Type B pancreatic cell (in vitro differentiated cells): Measurements from ENCODE around the gene RSPRY1. TPM values are rescaled to one million over a fixed set of nuclear protein-coding genes. Genes with fewer than 3 reads are reported as not detected.

Experiments used
- DNase-seq: peaks from one replicate; pipeline ENCODE4 v3.0.0; 2021; ENCODE audit warnings: mixed read lengths; ENCODE audit not compliant: unreplicated experiment; ENCODE audit errors: extremely low spot score
- H3K27ac Mint-ChIP-seq: 2 replicates; pipeline ENCODE4 v1.8.0; 2021; ENCODE audit warnings: mild to moderate bottlenecking, mixed read lengths
- H3K27me3 Mint-ChIP-seq: 2 replicates; pipeline ENCODE4 v1.8.0; 2021; ENCODE audit warnings: mixed read lengths
- H3K36me3 Mint-ChIP-seq: 2 replicates; pipeline ENCODE4 v1.8.0; 2021; ENCODE audit warnings: mixed read lengths
- H3K4me1 Mint-ChIP-seq: one replicate; pipeline ENCODE4 v1.8.0; 2021; ENCODE audit warnings: mixed read lengths; ENCODE audit not compliant: unreplicated experiment
- H3K4me3 Mint-ChIP-seq: 2 replicates; pipeline ENCODE4 v1.8.0; 2021; ENCODE audit warnings: mild to moderate bottlenecking, mixed read lengths
- H3K9me3 Mint-ChIP-seq: 2 replicates; pipeline ENCODE4 v1.8.0; 2021; ENCODE audit warnings: mixed read lengths
- CTCF ChIP-seq: fragments of 200-600 bp; sonication (generic); conservative IDR thresholded peaks from 2 replicates; pipeline ENCODE4 v1.5.0; 2021; ENCODE audit warnings: antibody characterized with exemption, mild to moderate bottlenecking
- total RNA-seq: library from RNA; stranded (reverse); gene quantifications from 2 replicates; pipeline ENCODE4 v1.2.1, GENCODE V29; 2021; ENCODE audit warnings: low replicate concordance

Gene RSPRY1
- total RNA-seq, 1 donor from 2014 or later: 49.9 TPM

- no peak for DNase-seq
- no peaks in the 10 kb centered on the region for H3K27me3 Mint-ChIP-seq
- H3K4me3 Mint-ChIP-seq: no peak overlapping the region
- peaks cover 39% of the 10 kb centered on the region for H3K36me3 Mint-ChIP-seq
- no peaks in the 10 kb centered on the region for H3K4me1 Mint-ChIP-seq
- no peak overlapping the region for H3K27ac Mint-ChIP-seq
- no peak for TF ChIP-seq CTCF
- no peaks in the 10 kb centered on the region for H3K9me3 Mint-ChIP-seq
Observed at GRCh38 chr16:57233944-57234706, 48.0 kb downstream of the RSPRY1 start.

DNA sequence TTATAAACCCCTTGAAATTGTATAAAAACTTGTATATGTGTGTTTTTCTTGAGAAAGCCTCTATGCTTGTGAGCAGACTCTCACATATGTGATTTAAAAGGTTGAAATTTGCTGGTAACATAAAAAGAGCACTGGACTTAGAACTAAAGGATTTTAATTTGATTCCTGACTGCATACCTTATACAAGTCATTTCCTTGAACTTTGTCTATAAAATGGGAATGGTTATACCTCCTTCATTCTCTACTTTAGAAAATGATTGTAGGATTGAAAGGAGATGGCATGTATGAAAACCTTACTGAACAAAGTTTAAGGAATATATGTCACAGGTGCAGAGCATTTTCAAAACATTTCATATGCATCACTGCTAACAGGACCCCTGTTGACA is 48.6 kb downstream of the RSPRY1 start:
- Mint-ChIP-seq H3K9me3 (no peaks in the 10 kb centered on the region), H3K4me3 (no peak overlapping the region), H3K36me3 (peaks cover 39% of the 10 kb centered on the region), H3K27me3 (no peaks in the 10 kb centered on the region), H3K4me1 (no peaks in the 10 kb centered on the region), H3K27ac (no peak overlapping the region)
- no peak for DNase-seq
- TF ChIP-seq CTCF: no peak

DNA sequence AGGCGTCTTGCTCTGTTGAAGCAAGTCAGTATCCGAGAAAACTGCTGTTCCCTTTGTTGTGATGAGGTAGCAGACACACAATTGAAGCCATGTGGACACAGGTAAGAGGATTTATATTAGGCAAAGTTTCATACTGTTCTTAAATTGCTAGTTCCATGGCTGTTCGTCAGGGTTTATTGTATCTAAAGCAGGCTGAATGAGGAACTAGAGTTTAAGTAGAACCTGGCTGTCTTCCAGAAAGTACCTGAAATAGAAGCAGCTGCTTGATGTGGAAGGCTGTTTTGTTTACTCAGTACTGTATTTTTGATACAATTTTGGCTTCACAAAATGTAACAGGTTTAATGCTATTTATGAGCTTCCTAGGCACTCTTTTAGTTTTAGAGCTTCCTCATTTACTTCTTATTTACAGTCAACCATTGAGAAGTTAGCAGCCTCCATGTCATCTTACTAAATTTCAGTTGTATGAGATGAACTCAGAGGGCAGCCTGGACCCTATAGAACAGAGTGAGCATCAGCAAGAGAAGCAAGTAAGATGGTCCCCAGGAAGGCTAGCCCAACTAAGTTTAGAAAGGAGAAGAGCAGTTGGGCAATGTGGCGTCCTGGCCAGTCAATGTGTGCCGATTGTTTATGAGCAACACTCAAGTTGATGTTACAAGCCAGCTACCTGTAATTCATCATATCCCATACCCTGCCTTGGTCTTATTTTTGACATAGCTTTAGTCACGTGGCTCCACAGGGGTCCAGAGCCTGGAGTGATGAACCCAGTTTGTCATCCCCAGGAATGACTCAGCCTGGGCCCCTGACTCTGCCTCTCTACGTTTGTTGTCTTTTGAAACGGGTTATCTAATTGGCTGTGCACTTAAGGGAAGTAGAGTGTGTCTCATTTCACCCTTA is 49.2 kb downstream of the RSPRY1 start:
- no peak for DNase-seq
- Mint-ChIP-seq H3K36me3 (peaks cover 38% of the 10 kb centered on the region), H3K27ac (no peak overlapping the region)

GRCh38 chr16:57236022-57236350 is 49.9 kb downstream of the RSPRY1 start:
- Mint-ChIP-seq H3K4me1 (no peaks in the 10 kb centered on the region), H3K27me3 (no peaks in the 10 kb centered on the region), H3K27ac (no peak overlapping the region), H3K9me3 (no peaks in the 10 kb centered on the region), H3K36me3 (peaks cover 39% of the 10 kb centered on the region), H3K4me3 (no peak overlapping the region)
- no peak for TF ChIP-seq CTCF
- no peak for DNase-seq

More for the DNA sequence above, 49.2 kb downstream of the RSPRY1 start:
- no peaks in the 10 kb centered on the region for H3K9me3 Mint-ChIP-seq
- no peak for TF ChIP-seq CTCF
- H3K4me1 Mint-ChIP-seq: no peaks in the 10 kb centered on the region
- no peaks in the 10 kb centered on the region for H3K27me3 Mint-ChIP-seq
- no peak overlapping the region for H3K4me3 Mint-ChIP-seq

GRCh38 chr16:57238682-57239081 is 52.6 kb downstream of the RSPRY1 start:
- H3K4me1 Mint-ChIP-seq: no peaks in the 10 kb centered on the region
- TF ChIP-seq CTCF: no peak
- H3K36me3 Mint-ChIP-seq: peaks cover 30% of the 10 kb centered on the region
- no peaks in the 10 kb centered on the region for H3K27me3 Mint-ChIP-seq
- no peaks in the 10 kb centered on the region for H3K9me3 Mint-ChIP-seq
- no peak for DNase-seq
- H3K27ac Mint-ChIP-seq: no peak overlapping the region
- no peak overlapping the region for H3K4me3 Mint-ChIP-seq
